NCI-H128 (cell line): ENCODE results near the gene FDXR.

Experiments used
- DNase-seq: peaks from one replicate; lab custom pipeline; 2025; ENCODE audit not compliant: unreplicated experiment; lab: John Stamatoyannopoulos, UW

FDXR gene

GRCh38 chr17:74900208-74900607, 27.4 kb upstream of the FDXR start:
- DNase-seq = no peak

DNA sequence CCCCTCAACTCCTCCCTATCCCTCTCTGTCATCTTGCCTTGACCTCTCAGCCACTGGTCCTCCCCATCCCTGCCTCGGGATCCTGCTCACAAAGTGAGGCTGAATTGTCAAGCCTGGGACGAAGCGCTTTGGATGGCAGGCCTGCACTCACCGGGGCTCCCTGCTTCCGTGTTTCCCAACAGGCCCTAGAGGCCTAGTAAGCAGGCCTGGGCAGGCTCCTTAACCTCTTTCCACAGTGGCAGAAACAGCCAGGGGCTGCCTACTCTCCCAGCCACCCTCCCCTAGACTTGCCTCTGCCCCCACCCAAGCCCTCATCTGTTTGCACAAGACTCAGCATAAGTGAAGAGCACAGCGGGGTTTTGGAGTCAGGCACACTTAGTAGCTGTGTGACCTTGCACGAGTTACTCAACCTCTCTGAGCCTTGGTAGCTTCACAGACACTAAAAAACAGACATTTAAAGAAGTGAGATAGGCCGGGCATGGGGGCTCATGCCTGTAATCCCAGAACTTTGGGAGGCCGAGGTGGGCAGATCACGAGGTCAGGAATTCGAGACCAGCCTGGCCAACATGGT, 25.7 kb upstream of the FDXR start:
- no peak for DNase-seq

GRCh38 chr17:74893936-74894671, 21.3 kb upstream of the FDXR start:
- no peak for DNase-seq

- DNase-seq = no peak
Observed at GRCh38 chr17:74892974-74893911, 20.4 kb upstream of the FDXR start, which contains the start of gene FADS6. Gene FADS6 (minus strand): TSS chr17:74893633. CDS start chr17:74893595, 38 bp downstream.

GRCh38 chr17:74892013-74892841, 19.4 kb upstream of the FDXR start:
- no peak for DNase-seq

GRCh38 chr17:74890554-74890953, 17.8 kb upstream of the FDXR start:
- no peak for DNase-seq

- no peak for DNase-seq
Observed at GRCh38 chr17:74888469-74888868, 15.7 kb upstream of the FDXR start.

- DNase-seq = no peak
Observed at GRCh38 chr17:74883241-74883745, 10.5 kb upstream of the FDXR start.

- DNase-seq = no peak
Observed at GRCh38 chr17:74882517-74883240, 9.9 kb upstream of the FDXR start.

DNA sequence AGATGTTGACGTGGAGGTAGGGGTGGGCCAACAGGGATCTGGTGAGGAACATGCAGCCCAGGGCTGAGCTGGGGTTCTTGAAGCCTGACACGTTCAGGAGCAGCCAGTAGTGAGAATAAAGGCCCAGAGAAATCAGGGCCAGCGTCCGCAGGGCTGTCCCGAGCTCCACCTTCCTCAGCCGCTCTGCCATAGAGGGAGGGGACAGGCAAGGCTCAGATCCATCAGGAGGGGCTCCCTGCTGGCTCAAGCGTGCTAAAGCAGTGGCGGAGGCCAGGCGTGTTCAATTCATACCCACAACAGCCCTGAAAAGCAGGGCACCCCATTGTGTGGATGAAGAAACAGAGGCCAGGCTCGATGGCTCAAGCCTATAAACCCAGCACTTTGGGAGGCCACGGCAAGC, 8.3 kb upstream of the FDXR start:
- no peak for DNase-seq

DNA sequence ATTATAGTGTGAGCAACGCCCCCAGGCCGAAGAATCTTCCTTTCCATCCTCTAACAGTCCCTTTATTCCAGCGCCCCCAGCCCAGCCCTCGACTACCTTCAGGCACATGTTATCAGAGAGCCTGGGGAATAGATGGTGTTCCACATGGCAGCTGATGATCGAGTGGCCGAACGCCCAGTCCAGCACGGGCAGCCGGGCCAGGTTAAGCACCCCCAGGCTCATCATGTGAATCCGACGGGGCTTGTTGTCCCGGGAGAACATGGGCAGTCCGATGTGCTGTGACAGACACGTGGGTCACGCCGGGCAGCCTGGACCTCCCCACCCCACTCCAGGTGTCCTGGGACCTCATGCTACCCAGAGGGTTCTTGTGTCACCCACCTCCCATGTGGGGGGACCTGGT, 6.5 kb upstream of the FDXR start:
- DNase-seq = no peak

DNA sequence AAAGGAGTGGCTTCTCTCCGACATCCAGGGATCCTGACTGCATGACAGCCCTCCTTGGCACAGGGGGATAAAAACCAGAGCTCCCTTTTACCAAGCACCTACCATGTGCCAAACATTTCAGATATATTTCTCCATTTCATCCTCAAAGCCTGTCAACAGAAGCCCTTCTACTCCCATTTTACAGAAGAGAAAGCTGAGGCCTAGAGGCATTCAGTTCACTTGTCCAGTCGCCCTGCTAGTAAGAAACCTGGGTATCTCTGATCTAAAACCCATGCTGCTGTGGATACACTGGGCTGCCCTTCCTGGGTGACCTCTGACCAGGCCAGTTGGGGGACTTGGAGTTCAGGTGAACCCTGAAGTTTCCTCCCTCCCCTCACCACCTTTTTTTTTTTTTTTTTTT, 5.9 kb upstream of the FDXR start:
- DNase-seq = no peak

- no peak for DNase-seq
Observed at GRCh38 chr17:74877592-74878548, 5.1 kb upstream of the FDXR start.

- DNase-seq = no peak
Observed at GRCh38 chr17:74875977-74876593, 3.3 kb upstream of the FDXR start.

GRCh38 chr17:74875155-74875976, 2.6 kb upstream of the FDXR start:
- DNase-seq = no peak

DNA sequence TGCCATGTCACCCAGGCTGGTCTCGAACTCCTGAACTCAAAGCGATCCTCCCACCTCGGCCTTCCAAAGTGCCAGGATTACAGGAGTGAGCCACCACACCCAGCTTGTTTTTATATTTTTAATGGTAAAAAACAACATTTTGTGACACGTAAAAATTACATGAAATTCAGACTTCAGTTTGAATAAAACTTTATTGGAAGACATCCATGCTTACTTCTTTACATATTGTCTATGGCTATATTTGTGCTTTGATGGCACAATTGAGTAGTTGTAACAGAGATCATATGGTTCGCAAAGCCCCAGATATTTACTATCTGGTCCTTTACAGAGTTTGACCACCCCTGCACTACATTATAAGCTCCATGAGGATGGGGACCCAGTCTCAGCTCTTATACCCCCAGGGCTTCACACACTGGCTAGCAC, 1.8 kb upstream of the FDXR start:
- DNase-seq = no peak

GRCh38 chr17:74873874-74874614, 1.2 kb upstream of the FDXR start:
- no peak for DNase-seq
